ENCODE data around the gene SFXN5. TPM values are rescaled to one million over a fixed set of nuclear protein-coding genes. Genes with fewer than 3 reads are reported as not detected.

The SFXN5 gene
- total and polyA plus RNA-seq, 2 of the 8 experiments (the other 6 are each of a cell fraction or from before 2014, with no cell fraction given): 29.3 to 33.1 TPM

- no peak overlapping the region for H2BK12ac ChIP-seq (ENCODE audit: low read depth, low read length)
- no peak overlapping the region for H3K56ac ChIP-seq (replicated peaks; ENCODE audit: insufficient read length, low read depth, low read length)
- CTCF ChIA-PET (ENCODE audit: partially characterized antibody): interaction anchor here (1.0 to 7.4 kb wide), 10 partner anchors 8 to 192 kb away, joined by 3 to 60 read pairs (median 6); no protein-coding TSS in a partner anchor
- no peak overlapping the region for H3K4me2 ChIP-seq (ENCODE audit: insufficient read depth in 1 of 2, low read depth in 2 of 2, low read length in 2 of 2)
- H3K79me1 ChIP-seq (ENCODE audit: low read depth, low read length): no peaks in the 10 kb centered on the region
- no peak overlapping the region for H3K23ac ChIP-seq (ENCODE audit: insufficient read length)
- no peaks in the 10 kb centered on the region; a peak in 2 of 7 replicates for H3K27me3 ChIP-seq (replicated peaks in 1 of 4; ENCODE audit: control insufficient read depth in 3 of 4, extremely low read depth in 1 of 4, insufficient read depth in 3 of 4, low read length in 3 of 4)
- DNase-seq (ENCODE audit: low read depth in 1 of 2, low spot score in 2 of 2): no peak
- H2BK5ac ChIP-seq (ENCODE audit: low read depth, low read length): no peak overlapping the region
- POLR2A ChIA-PET (ENCODE audit: partially characterized antibody): no interaction called here
- H2AFZ ChIP-seq (ENCODE audit: low read length): no peak overlapping the region
- H4K5ac ChIP-seq (ENCODE audit: insufficient read length, low read depth, low read length): no peak overlapping the region
- no peak for FAIRE-seq
- H3K4me3 ChIP-seq (ENCODE audit: extremely low read depth in 1 of 4, insufficient read depth in 2 of 4, low read depth in 3 of 4, low read length in 4 of 4): no peak overlapping the region
- no peak overlapping the region for H4K91ac ChIP-seq (replicated peaks; ENCODE audit: insufficient read length, low read length)
- no peak overlapping the region for H2AK5ac ChIP-seq (ENCODE audit: low read depth, low read length)
- peaks cover 0 to 4% (median 0%) of the 10 kb centered on the region in 4 experiments; a peak in 3 of 7 replicates for H3K4me1 ChIP-seq (replicated peaks in 1 of 4; ENCODE audit: control insufficient read depth in 3 of 4, insufficient read depth in 4 of 4, low read length in 3 of 4)
- WGBS, 2 experiments (ENCODE audit: extremely low coverage in 1 of 2, insufficient coverage in 1 of 2, insufficient read length in 1 of 2, insufficient replicate concordance in 2 of 2, low coverage in 1 of 2, low lambda C conversion rate in 2 of 2, missing lambda C conversion rate in 1 of 2): 95% methylated on average over 5 of the region's 5 CpGs; no CpG with 5 or more reads in 1 of the 2 experiments
- H3K18ac ChIP-seq (ENCODE audit: extremely low read depth, low read length): no peak overlapping the region
- H2BK15ac ChIP-seq (ENCODE audit: low read length): no peak overlapping the region
- no peaks in the 10 kb centered on the region for H3K79me2 ChIP-seq (ENCODE audit: control insufficient read depth in 1 of 2, insufficient read depth in 2 of 2, low read length in 2 of 2)
- H3K27ac ChIP-seq (ENCODE audit: low read depth, low read length): no peak overlapping the region
- no peak overlapping the region for H3K14ac ChIP-seq (ENCODE audit: insufficient read length)
- H3K9ac ChIP-seq (replicated peaks in 1 of 4; ENCODE audit: extremely low read depth in 1 of 4, low read depth in 3 of 4, low read length in 3 of 4): no peak overlapping the region
- no peak overlapping the region; the same call in 1 of the 2 replicates for H4K8ac ChIP-seq (ENCODE audit: extremely low read depth, insufficient read depth, low read length)
- no peak overlapping the region for H2BK120ac ChIP-seq (replicated peaks; ENCODE audit: low read depth, low read length)
- no peak overlapping the region for H3K4ac ChIP-seq (replicated peaks; ENCODE audit: insufficient read length, low read depth, low read length)
- no peaks in the 10 kb centered on the region for H3K23me2 ChIP-seq (ENCODE audit: low read depth, low read length)
- peaks cover 0 to 6% of the 10 kb centered on the region in 2 experiments for H4K20me1 ChIP-seq (replicated peaks in 1 of 2; ENCODE audit: control insufficient read depth in 1 of 2, insufficient read depth in 2 of 2, low read length in 2 of 2)
- no peaks in the 10 kb centered on the region for H3K36me3 ChIP-seq (ENCODE audit: control insufficient read depth in 2 of 4, insufficient read depth in 4 of 4, low read length in 3 of 4)
- no peak overlapping the region for H2BK20ac ChIP-seq (ENCODE audit: low read length)
- no peaks in the 10 kb centered on the region for H3K9me3 ChIP-seq (ENCODE audit: insufficient read depth in 2 of 2, low read depth in 1 of 2, low read length in 1 of 2)
- TF ChIP-seq CTCF (IDR thresholded peaks at IDR 0.05; ENCODE audit: control extremely low read depth in 1 of 3, insufficient read depth in 1 of 3, low read depth in 1 of 3, low read length in 3 of 3): no peak
- no peak for TF ChIP-seq KDM4A (IDR thresholded peaks at IDR 0.05; ENCODE audit: low read depth, low read length, severe bottlenecking)
- TF ChIP-seq JUND (IDR thresholded peaks at IDR 0.05; ENCODE audit: low read length): no peak
- TF ChIP-seq CBX8 (IDR thresholded peaks at IDR 0.05; ENCODE audit: borderline replicate concordance, low read depth, low read length): no peak
- no peak for TF ChIP-seq NANOG (IDR thresholded peaks at IDR 0.05; ENCODE audit: insufficient read depth, low read depth, low read length, poor library complexity, severe bottlenecking)
- no peak for TF ChIP-seq SAP30 (IDR thresholded peaks at IDR 0.05; ENCODE audit: insufficient read depth, insufficient replicate concordance, low read length)
- TF ChIP-seq HDAC6 (IDR thresholded peaks at IDR 0.05; ENCODE audit: low read depth, low read length): no peak
- TF ChIP-seq CREB1 (IDR thresholded peaks at IDR 0.05): no peak
- TF ChIP-seq KDM5A (IDR thresholded peaks at IDR 0.05; ENCODE audit: low read length): no peak
- TF ChIP-seq TCF12 (IDR thresholded peaks at IDR 0.05; ENCODE audit: low read depth, low read length): no peak
- TF ChIP-seq CBX5 (IDR thresholded peaks at IDR 0.05; ENCODE audit: low read depth, low read length): no peak
Observed at GRCh38 chr2:72985136-72985535, 86.4 kb downstream of the SFXN5 start.
